SK-N-SH treated with all-trans-retinoic acid at 6 μM for 48 hours (cell line): ENCODE results near the gene PRKCQ.

Experiments
- ATAC-seq: fragments of 200-7000 bp; cut with Tn5 transposase; 3 replicates; pipeline ENCODE4 v1.9.1; 2020; ENCODE audit warnings: mild to moderate bottlenecking, moderate library complexity
- ARNTL ChIP-seq: fragments of 450-650 bp; formaldehyde crosslinking; IDR thresholded peaks from 2 replicates; pipeline ENCODE4 v1.5.0; 2020; ENCODE audit warnings: low read depth, mild to moderate bottlenecking, moderate library complexity, borderline replicate concordance
- BACH2 ChIP-seq: fragments of 250-450 bp; sonication (Bioruptor Pico); IDR thresholded peaks from 2 replicates; pipeline ENCODE4 v1.9.0; 2021; ENCODE audit warnings: mild to moderate bottlenecking, borderline replicate concordance
- CREB5 ChIP-seq: fragments of 250-450 bp; sonication (Bioruptor Pico); IDR thresholded peaks from 2 replicates; pipeline ENCODE4 v1.5.1; 2020; ENCODE audit warnings: low read depth, mild to moderate bottlenecking, moderate library complexity
- CSDC2 ChIP-seq: fragments of 250-450 bp; sonication (Bioruptor Pico); IDR thresholded peaks from 2 replicates; pipeline ENCODE4 v1.5.0; 2020; ENCODE audit warnings: mild to moderate bottlenecking, moderate library complexity
- CSRNP3 ChIP-seq: fragments of 250-450 bp; sonication (Bioruptor Pico); IDR thresholded peaks from 2 replicates; pipeline ENCODE4 v1.5.1; 2021; ENCODE audit warnings: mild to moderate bottlenecking, moderate library complexity
- ESRRG ChIP-seq: fragments of 250-450 bp; sonication (Bioruptor Pico); IDR thresholded peaks from 2 replicates; pipeline ENCODE4 v1.6.1; 2021; ENCODE audit warnings: mild to moderate bottlenecking
- GLIS3 ChIP-seq: fragments of 250-450 bp; sonication (Bioruptor Pico); IDR thresholded peaks from 2 replicates; pipeline ENCODE4 v1.5.0; 2020; ENCODE audit warnings: mild to moderate bottlenecking, moderate library complexity
- ISL1 ChIP-seq: fragments of 250-450 bp; sonication (Bioruptor Pico); IDR thresholded peaks from 2 replicates; pipeline ENCODE4 v2.1.2; 2022; ENCODE audit warnings: mild to moderate bottlenecking, moderate library complexity
- OSR1 ChIP-seq: fragments of 250-450 bp; sonication (Bioruptor Pico); IDR thresholded peaks from 2 replicates; pipeline ENCODE4 v1.8.0; 2022; ENCODE audit warnings: moderate library complexity, mild to moderate bottlenecking, inconsistent platforms
- PATZ1 ChIP-seq: fragments of 250-450 bp; sonication (Bioruptor Pico); IDR thresholded peaks from 2 replicates; pipeline ENCODE4 v1.8.0; 2020; ENCODE audit warnings: mild to moderate bottlenecking, moderate library complexity, borderline replicate concordance
- POU6F1 ChIP-seq: fragments of 250-450 bp; sonication (Bioruptor Pico); IDR thresholded peaks from 2 replicates; pipeline ENCODE4 v1.8.0; 2021; ENCODE audit warnings: low read depth, mild to moderate bottlenecking, moderate library complexity, borderline replicate concordance
- PPARA ChIP-seq: fragments of 250-450 bp; sonication (Bioruptor Pico); IDR thresholded peaks from 2 replicates; pipeline ENCODE4 v1.5.0; 2020; ENCODE audit warnings: mild to moderate bottlenecking, borderline replicate concordance
- RARB ChIP-seq: fragments of 250-450 bp; sonication (Bioruptor Pico); IDR thresholded peaks from 2 replicates; pipeline ENCODE4 v1.8.0; 2021; ENCODE audit warnings: mild to moderate bottlenecking, moderate library complexity
- SNAI2 ChIP-seq: fragments of 250-450 bp; sonication (Bioruptor Pico); IDR thresholded peaks from 2 replicates; pipeline ENCODE4 v1.5.0; 2020; ENCODE audit warnings: mild to moderate bottlenecking, moderate library complexity
- TCF4 ChIP-seq: fragments of 250-450 bp; sonication (Bioruptor Pico); IDR thresholded peaks from 2 replicates; pipeline ENCODE4 v1.8.0; 2021; ENCODE audit warnings: mild to moderate bottlenecking, moderate library complexity, borderline replicate concordance
- TSHZ2 ChIP-seq: fragments of 250-450 bp; sonication (Bioruptor Pico); IDR thresholded peaks from 2 replicates; pipeline ENCODE4 v1.5.0; 2020; ENCODE audit warnings: mild to moderate bottlenecking, moderate library complexity
- ZC3H10 ChIP-seq: fragments of 250-450 bp; sonication (Bioruptor Pico); IDR thresholded peaks from 2 replicates; pipeline ENCODE4 v1.5.1; 2021; ENCODE audit warnings: mild to moderate bottlenecking, moderate library complexity
- ZFP3 ChIP-seq: fragments of 250-450 bp; sonication (Bioruptor Pico); IDR thresholded peaks from 2 replicates; pipeline ENCODE4 v1.5.0; 2020; ENCODE audit warnings: mild to moderate bottlenecking, moderate library complexity
- ZFP30 ChIP-seq: fragments of 450-650 bp; formaldehyde crosslinking; IDR thresholded peaks from 2 replicates; pipeline ENCODE4 v1.5.0; 2022; ENCODE audit warnings: mild to moderate bottlenecking, moderate library complexity
- ZNF565 ChIP-seq: fragments of 450-650 bp; formaldehyde crosslinking; conservative IDR thresholded peaks from 2 replicates; pipeline ENCODE4 v1.5.0; 2020; ENCODE audit warnings: low read depth, mild to moderate bottlenecking, moderate library complexity
- ZNF70 ChIP-seq: fragments of 450-650 bp; formaldehyde crosslinking; IDR thresholded peaks from 2 replicates; pipeline ENCODE4 v1.5.0; 2020; ENCODE audit warnings: mild to moderate bottlenecking, moderate library complexity
- ZNF8 ChIP-seq: fragments of 450-650 bp; formaldehyde crosslinking; IDR thresholded peaks from 2 replicates; pipeline ENCODE4 v1.5.0; 2020; ENCODE audit warnings: mild to moderate bottlenecking, moderate library complexity

The PRKCQ gene

GRCh38 chr10:6395606-6396005 is 184.5 kb downstream of the PRKCQ start:
- no peak for ATAC-seq
- TF ChIP-seq POU6F1 (CRISPR knock-in tag) (no peak), ZC3H10 (CRISPR knock-in tag) (no peak), PATZ1 (no peak), ZNF565 (CRISPR knock-in tag) (no peak), ZFP30 (CRISPR knock-in tag) (no peak), SNAI2 (no peak), OSR1 (CRISPR knock-in tag) (no peak), BACH2 (CRISPR knock-in tag) (no peak), ZNF8 (CRISPR knock-in tag) (no peak), TCF4 (CRISPR knock-in tag) (no peak)

- no peak for ATAC-seq
- TF ChIP-seq TCF4 (CRISPR knock-in tag), result no peak
- TF ChIP-seq PPARA (CRISPR knock-in tag), result no peak
- no peak for TF ChIP-seq GLIS3 (CRISPR knock-in tag)
- no peak for TF ChIP-seq ESRRG (CRISPR knock-in tag)
- no peak for TF ChIP-seq OSR1 (CRISPR knock-in tag)
Observed at GRCh38 chr10:6394084-6394483, 186.0 kb downstream of the PRKCQ start.

GRCh38 chr10:6393168-6393567 is 186.9 kb downstream of the PRKCQ start:
- TF ChIP-seq RARB (CRISPR knock-in tag), result no peak
- TF ChIP-seq SNAI2, result no peak
- no peak for TF ChIP-seq PPARA (CRISPR knock-in tag)
- no peak for TF ChIP-seq ZNF70 (CRISPR knock-in tag)
- TF ChIP-seq ZC3H10 (CRISPR knock-in tag), result no peak
- no peak for TF ChIP-seq ZFP30 (CRISPR knock-in tag)
- TF ChIP-seq CSRNP3, result no peak
- TF ChIP-seq ARNTL (CRISPR knock-in tag), result no peak
- TF ChIP-seq CSDC2 (CRISPR knock-in tag), result no peak
- TF ChIP-seq ZNF8 (CRISPR knock-in tag), result no peak
- no peak for TF ChIP-seq ZFP3 (CRISPR knock-in tag)
- no peak for TF ChIP-seq BACH2 (CRISPR knock-in tag)
- no peak for ATAC-seq

- no peak for ATAC-seq
- TF ChIP-seq TCF4 (CRISPR knock-in tag), result no peak
- TF ChIP-seq TSHZ2, result no peak
- TF ChIP-seq ZNF8 (CRISPR knock-in tag), result no peak
- TF ChIP-seq ZFP30 (CRISPR knock-in tag), result no peak
- no peak for TF ChIP-seq ISL1 (CRISPR knock-in tag)
- no peak for TF ChIP-seq CSRNP3
- no peak for TF ChIP-seq GLIS3 (CRISPR knock-in tag)
- TF ChIP-seq ZFP3 (CRISPR knock-in tag), result no peak
- TF ChIP-seq CREB5, result no peak
- TF ChIP-seq ZC3H10 (CRISPR knock-in tag), result no peak
- TF ChIP-seq PPARA (CRISPR knock-in tag), result no peak
- no peak for TF ChIP-seq CSDC2 (CRISPR knock-in tag)
- TF ChIP-seq PATZ1, result no peak
Observed at GRCh38 chr10:6390213-6390845, 189.7 kb downstream of the PRKCQ start.
